ENCODE measurements around the gene CDK1.

DNA sequence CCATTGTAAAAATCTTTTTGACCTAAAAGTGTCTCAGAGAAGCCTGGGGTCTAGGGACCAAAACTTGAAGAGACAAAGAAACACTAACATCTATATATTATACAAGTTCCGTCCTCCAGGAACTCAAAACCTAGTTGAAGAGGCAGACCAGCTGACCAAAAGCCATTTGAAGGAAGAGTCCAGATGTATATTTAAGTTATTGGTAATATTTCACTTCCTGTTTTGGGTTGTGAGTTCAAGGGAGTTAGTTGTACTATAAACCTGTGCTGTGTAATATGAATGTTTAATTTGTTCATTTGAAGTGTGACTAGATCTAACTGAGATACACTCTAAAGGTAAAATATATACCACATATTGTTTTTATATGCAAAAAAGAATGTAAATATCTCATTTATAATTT lies 45.0 kb downstream of the CDK1 start:
- no peak for TF ChIP-seq EP300 (IDR thresholded peaks at IDR 0.05)
- TF ChIP-seq, protein P1, sequence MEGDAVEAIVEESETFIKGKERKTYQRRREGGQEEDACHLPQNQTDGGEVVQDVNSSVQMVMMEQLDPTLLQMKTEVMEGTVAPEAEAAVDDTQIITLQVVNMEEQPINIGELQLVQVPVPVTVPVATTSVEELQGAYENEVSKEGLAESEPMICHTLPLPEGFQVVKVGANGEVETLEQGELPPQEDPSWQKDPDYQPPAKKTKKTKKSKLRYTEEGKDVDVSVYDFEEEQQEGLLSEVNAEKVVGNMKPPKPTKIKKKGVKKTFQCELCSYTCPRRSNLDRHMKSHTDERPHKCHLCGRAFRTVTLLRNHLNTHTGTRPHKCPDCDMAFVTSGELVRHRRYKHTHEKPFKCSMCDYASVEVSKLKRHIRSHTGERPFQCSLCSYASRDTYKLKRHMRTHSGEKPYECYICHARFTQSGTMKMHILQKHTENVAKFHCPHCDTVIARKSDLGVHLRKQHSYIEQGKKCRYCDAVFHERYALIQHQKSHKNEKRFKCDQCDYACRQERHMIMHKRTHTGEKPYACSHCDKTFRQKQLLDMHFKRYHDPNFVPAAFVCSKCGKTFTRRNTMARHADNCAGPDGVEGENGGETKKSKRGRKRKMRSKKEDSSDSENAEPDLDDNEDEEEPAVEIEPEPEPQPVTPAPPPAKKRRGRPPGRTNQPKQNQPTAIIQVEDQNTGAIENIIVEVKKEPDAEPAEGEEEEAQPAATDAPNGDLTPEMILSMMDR (IDR thresholded peaks at IDR 0.05) = no peak

Measured in esophagus muscularis mucosa (tissue), 3 donors.